Sigmoid colon (tissue), 4 donors: ENCODE results near the gene CLEC16A.

Experiments used
- CTCF ChIP-seq, 4 experiments: fragments of 450-650 bp in 3 of 4; fragments of 200-600 bp in 1 of 4; IDR thresholded peaks; one replicate each; pipeline ENCODE4 v1.5.1; 2016 to 2019; ENCODE audit warnings: antibody characterized with exemption in 4 of 4, mild to moderate bottlenecking in 3 of 4, moderate library complexity in 2 of 4
- EP300 ChIP-seq, 4 donors: sonication (generic); formaldehyde crosslinking; IDR thresholded peaks; one replicate each; pipeline ENCODE4 v1.6.1; 2017; ENCODE audit warnings: antibody characterized with exemption in 4 of 4
- POLR2A ChIP-seq, 2 donors: fragments of 450-650 bp; IDR thresholded peaks; one replicate each; pipeline ENCODE4 v1.6.1; 2016; ENCODE audit warnings: antibody characterized with exemption in 2 of 2, mild to moderate bottlenecking in 2 of 2, moderate library complexity in 2 of 2
- POLR2AphosphoS5 ChIP-seq, 4 donors: sonication (generic); formaldehyde crosslinking; IDR thresholded peaks; one replicate each; pipeline ENCODE4 v1.6.1; 2017; ENCODE audit warnings: antibody characterized with exemption in 4 of 4

- TF ChIP-seq CTCF (IDR thresholded peaks at IDR 0.05) (no peak), POLR2A (IDR thresholded peaks at IDR 0.05) (no peak), POLR2AphosphoS5 (IDR thresholded peaks at IDR 0.05) (peak in 1 of 4 donors; percentile 24), EP300 (IDR thresholded peaks at IDR 0.05) (no peak)
These were observed 217.6 kb downstream of the CLEC16A start for GRCh38 chr16:11161974-11162373.
